ENCODE results near the gene CCNT2.
"Not testable (repeated sequence)": the region's sequence is repeated elsewhere in the genome, so short reads cannot be mapped to it uniquely, and the experiment has no call there.

The CCNT2 gene

DNA sequence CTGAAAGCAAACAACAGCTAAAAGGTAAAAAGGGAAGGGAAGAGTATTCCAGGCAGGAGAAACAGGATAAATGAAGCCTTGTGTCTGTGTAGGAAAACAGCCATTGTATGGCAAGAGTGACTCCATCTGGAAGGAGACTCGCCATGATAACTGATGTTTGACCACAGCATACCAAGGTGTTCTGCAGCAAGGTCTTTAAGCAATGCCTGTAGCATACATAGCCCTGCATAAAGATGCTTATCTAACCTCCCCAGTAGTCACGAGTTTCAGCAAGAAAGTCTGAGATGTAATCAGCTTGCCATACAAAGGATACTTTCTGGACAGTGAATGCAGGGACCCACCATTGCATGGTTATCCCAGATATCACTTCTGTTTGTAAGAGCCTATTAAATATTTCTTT, 11.9 kb upstream of the CCNT2 start:
- no peak for DNase-seq (ENCODE audit: low read depth)
- TF ChIP-seq CTCF (conservative IDR thresholded peaks at IDR 0.05; ENCODE audit: low read depth, low read length): no peak
- no peak overlapping the region for H3K4me3 ChIP-seq (ENCODE audit: low read depth, low read length)

GRCh38 chr2:134907441-134908116, 11.0 kb upstream of the CCNT2 start:
- not testable (repeated sequence) for H3K4me3 ChIP-seq (ENCODE audit: low read depth, low read length); DNase-seq (ENCODE audit: low read depth)

DNA sequence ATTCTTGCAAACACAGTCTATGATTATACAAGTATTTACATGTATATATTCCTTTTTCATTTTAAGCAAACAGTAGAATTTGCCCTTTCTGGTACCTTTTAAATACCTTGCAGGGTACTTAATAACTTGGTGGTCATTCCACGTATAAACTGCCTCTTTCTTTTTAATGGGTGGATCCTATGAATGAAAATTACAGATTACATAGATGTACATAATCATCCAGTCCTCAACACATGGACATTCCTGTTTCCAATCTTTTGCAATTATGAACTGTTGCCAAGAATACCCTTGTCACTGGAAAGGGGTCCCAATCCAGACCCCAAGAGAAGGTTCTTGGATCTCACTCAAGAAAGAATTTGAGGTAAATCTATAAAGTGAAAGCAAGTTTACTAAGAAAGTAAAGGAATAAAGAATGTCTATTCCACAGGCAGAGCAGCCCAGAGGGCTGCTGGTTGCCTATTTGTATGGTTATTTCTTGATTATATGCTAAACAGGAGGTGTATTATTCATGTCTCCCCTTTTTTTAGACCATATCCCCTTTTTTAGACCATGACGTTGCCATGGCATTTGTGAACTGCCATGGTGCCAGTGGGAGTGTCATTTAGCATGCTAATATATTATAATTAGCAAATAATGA, 7.7 kb upstream of the CCNT2 start:
- no peak overlapping the region for H3K4me3 ChIP-seq (ENCODE audit: low read depth, low read length)
- DNase-seq (ENCODE audit: low read depth): no peak
- no peak for TF ChIP-seq CTCF (conservative IDR thresholded peaks at IDR 0.05; ENCODE audit: low read depth, low read length)

DNA sequence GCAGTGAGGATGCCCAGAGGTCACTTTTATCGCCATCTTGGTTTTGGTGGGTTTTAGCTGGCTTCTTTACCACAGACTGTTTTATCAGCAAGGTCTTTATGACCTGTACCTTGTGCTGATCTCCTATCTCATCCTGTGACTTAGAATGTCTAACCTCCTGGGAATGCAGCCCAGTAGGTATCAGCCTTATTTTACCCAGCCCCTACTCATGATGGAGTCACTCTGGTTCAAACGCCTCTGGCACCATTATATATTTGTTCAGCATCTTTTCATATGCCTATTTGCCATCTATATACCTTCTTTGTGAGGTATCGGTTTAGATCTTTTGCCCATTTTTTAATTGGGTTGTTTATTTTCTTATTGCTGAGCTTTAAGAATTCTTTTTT, 7.2 kb upstream of the CCNT2 start:
- H3K4me3 ChIP-seq (ENCODE audit: low read depth, low read length): no peak overlapping the region
- no peak for TF ChIP-seq CTCF (conservative IDR thresholded peaks at IDR 0.05; ENCODE audit: low read depth, low read length)
- no peak for DNase-seq (ENCODE audit: low read depth)

GRCh38 chr2:134912361-134912760, 6.3 kb upstream of the CCNT2 start:
- DNase-seq (ENCODE audit: low read depth): peak; percentile 61
- TF ChIP-seq CTCF (conservative IDR thresholded peaks at IDR 0.05; ENCODE audit: low read depth, low read length): no peak

DNA sequence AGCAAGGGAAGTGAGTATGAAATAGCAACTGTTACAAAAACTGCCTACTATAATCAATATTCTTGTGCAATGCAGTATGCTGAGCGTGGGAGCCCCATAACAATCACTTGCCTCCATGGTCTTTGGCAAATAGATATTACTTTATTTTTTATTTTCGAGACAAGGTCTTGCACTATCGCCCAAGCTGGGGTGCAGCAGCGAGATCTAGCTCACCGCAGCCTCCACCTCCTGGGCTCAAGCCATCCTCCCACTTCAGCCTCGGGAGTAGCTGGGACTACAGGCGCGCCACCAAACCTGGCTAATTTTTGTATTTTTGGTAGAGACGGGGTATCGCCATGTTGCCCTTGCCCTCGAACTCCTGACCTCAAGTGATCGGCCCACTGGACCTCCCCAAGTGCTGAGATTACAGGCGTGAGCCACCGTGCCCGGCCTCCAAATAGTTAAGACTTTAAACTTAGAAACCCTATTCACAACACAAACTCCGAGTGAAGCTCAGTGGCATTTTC, 1.2 kb upstream of the CCNT2 start:
- no peak for DNase-seq (ENCODE audit: low read depth)
- H3K4me3 ChIP-seq (ENCODE audit: low read depth, low read length): peak overlapping the region; percentile 99
- TF ChIP-seq CTCF (conservative IDR thresholded peaks at IDR 0.05; ENCODE audit: low read depth, low read length): no peak

More at GRCh38 chr2:134912361-134912760, 6.3 kb upstream of the CCNT2 start:
- H3K4me3 ChIP-seq (ENCODE audit: low read depth, low read length): no peak overlapping the region

DNA sequence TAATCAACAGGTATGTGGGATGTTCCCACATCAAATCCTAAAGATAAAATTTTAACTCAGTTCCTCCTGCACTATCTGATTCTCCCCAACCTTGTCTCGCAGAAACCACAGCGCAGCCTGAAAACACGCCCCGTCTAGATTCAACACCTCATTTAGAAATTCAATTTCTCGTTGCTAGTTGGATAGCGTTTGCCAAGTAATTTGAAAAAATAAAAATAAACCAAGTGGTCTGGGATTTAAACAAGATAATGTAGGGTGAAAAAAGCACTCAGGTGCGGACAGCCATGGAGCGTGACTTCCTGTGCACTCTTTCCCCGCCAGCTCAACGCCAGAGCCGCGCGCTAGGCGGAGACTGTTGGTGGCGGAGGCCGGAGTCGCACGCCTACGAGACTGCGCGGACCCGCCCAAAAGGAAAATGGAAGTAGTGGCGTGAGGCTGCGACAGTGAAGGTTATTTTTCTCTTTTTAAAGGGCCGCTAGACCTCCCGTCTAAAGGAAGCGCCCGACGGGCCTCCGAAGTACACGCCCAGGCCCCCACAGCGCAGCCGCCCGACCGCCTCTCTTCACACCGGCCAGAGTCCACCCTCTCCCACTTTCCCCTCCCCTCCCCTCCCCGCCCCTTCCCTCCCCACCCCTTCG, 615 bp upstream of the CCNT2 start:
- peak; percentile 41 for TF ChIP-seq CTCF (conservative IDR thresholded peaks at IDR 0.05; ENCODE audit: low read depth, low read length)
- DNase-seq (ENCODE audit: low read depth): no peak
- peak overlapping the region; percentile 99 for H3K4me3 ChIP-seq (ENCODE audit: low read depth, low read length)

Data from choroid plexus epithelial cell (primary cell).